Measurements from ENCODE around the gene C12orf75.
"Not testable (repeated sequence)": the region's sequence is repeated elsewhere in the genome, so short reads cannot be mapped to it uniquely, and the experiment has no call there.

The C12orf75 gene

GRCh38 chr12:105310476-105311085 is 19.9 kb upstream of the C12orf75 start:
- DNase-seq (ENCODE audit: low read depth in 2 of 2), result not testable (repeated sequence)

- DNase-seq (ENCODE audit: low read depth in 2 of 2), result not testable (repeated sequence)
Observed at GRCh38 chr12:105311936-105312335, 18.6 kb upstream of the C12orf75 start.

DNA sequence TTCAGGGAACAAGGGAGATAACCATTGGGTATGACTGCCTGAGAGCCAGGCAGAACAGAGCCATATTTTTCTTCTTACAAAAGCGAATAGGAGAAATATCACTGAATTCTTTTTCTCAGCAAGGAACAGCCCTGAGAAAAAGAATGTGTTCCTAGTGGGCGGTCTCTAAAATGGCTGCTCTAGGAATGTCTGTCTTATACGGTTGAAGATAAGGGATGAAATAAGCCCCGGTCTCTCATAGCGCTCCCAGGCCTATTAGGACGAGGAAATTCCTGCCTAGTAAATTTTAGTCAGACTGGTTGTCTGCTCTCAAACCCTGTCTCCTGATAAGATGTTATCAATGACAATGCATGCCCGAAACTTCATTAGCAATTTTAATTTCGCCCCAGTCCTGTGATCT is 16.7 kb upstream of the C12orf75 start:
- not testable (repeated sequence) for DNase-seq (ENCODE audit: low read depth in 2 of 2)

GRCh38 chr12:105315130-105315529 is 15.4 kb upstream of the C12orf75 start:
- no peak for DNase-seq (ENCODE audit: low read depth in 2 of 2)

DNA sequence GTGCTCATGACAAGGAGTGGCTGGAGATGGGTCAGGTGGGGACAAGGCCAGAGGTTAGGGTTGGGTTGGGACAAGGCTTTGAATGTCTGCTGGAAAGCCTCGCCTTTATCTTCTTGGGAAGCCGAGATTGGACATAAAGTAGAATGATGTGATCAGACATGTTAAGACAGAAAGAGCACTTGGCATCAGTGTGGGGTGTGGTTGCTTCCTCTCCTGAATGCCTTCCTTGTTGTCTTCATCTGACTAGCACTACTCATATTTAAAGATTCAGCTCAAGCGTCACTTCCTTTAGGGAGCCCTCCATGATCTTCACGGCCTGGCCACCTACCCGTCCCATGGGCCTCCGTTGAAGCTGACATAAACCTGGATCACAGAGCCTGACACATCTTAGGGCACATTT is 14.8 kb upstream of the C12orf75 start:
- no peak for DNase-seq (ENCODE audit: low read depth in 2 of 2)

- DNase-seq (ENCODE audit: low read depth in 2 of 2), result no peak
Observed at GRCh38 chr12:105316931-105317852, 13.3 kb upstream of the C12orf75 start.

DNA sequence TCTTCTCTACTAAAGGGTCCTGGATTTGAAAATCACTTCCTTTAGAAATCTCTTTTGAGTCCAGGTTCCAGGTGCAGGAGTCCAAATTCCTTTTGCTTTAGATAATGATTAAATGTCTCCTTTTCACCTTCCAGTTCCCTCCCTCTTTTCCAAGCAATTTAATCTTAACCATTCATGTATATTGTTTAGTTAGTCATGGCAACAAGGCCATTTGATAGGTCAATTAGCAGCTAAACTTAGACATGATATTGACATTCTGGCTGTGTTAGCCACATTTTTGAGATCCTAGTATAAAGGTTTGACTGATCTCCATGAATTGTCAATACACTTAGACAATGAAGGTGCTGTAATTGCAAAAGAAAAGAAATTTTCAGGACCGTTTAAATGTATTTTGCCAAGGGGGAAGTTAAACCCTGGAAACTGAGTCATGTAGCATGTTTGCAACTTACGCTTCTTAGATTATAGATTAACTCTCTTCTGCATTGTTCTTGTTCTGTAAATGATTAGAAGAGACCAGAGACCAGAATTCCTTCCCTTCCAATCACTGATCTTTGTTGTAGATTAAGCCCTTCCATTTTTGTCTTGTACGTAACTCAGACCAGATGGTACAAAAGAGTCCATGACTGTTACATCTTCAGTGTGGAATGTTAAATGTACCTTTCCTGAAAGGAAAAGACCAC is 12.4 kb upstream of the C12orf75 start:
- no peak for DNase-seq (ENCODE audit: low read depth in 2 of 2)

- no peak for DNase-seq (ENCODE audit: low read depth in 2 of 2)
Observed at GRCh38 chr12:105318651-105319483, 11.6 kb upstream of the C12orf75 start.

- DNase-seq (ENCODE audit: low read depth in 2 of 2), result no peak
Observed at GRCh38 chr12:105319691-105320209, 10.7 kb upstream of the C12orf75 start.

GRCh38 chr12:105321125-105321524 is 9.4 kb upstream of the C12orf75 start:
- no peak for DNase-seq (ENCODE audit: low read depth in 2 of 2)

DNA sequence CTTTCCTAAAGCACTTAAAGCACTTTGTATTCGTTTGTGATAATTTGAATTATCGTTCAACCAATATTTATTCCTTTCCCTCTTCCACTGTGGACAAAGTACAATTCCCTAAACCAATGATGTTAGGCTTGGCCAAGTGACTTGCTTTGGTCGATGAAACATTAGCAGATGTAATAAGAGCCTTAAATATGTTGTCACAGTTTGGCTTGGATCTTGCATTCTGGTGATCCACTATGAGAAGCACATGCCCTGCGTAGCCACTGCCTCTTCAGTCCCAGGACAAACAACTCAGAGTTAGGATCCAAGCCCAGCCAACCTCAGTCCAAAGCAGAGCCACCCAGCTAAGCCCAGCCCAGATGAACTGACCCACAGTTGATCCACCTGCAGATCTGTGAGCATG is 8.4 kb upstream of the C12orf75 start:
- no peak for DNase-seq (ENCODE audit: low read depth in 2 of 2)

DNA sequence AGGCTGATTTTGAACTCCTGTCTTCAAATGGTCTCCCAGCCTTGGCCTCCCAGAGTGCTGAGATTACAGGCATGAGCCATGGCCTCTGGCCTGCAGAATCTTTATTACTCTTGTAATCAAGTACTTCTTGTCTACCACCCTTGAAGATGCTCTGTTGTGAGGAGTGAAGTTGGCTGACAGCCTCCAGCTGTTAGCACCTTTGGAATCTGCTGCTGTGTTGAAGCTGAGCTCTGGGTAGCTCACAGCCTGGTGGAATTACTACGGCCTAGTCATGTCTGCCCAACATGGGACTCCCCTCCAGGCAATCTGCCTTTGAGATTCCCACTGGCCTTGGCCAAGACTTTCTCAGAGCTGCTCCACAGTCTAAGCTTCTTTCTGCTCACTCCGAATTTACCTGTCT is 5.8 kb upstream of the C12orf75 start:
- no peak for DNase-seq (ENCODE audit: low read depth in 2 of 2)

GRCh38 chr12:105325117-105325516 is 5.4 kb upstream of the C12orf75 start:
- no peak for DNase-seq (ENCODE audit: low read depth in 2 of 2)

GRCh38 chr12:105329926-105330282 is 587 bp upstream of the C12orf75 start:
- DNase-seq (ENCODE audit: low read depth in 2 of 2), result no peak

DNA sequence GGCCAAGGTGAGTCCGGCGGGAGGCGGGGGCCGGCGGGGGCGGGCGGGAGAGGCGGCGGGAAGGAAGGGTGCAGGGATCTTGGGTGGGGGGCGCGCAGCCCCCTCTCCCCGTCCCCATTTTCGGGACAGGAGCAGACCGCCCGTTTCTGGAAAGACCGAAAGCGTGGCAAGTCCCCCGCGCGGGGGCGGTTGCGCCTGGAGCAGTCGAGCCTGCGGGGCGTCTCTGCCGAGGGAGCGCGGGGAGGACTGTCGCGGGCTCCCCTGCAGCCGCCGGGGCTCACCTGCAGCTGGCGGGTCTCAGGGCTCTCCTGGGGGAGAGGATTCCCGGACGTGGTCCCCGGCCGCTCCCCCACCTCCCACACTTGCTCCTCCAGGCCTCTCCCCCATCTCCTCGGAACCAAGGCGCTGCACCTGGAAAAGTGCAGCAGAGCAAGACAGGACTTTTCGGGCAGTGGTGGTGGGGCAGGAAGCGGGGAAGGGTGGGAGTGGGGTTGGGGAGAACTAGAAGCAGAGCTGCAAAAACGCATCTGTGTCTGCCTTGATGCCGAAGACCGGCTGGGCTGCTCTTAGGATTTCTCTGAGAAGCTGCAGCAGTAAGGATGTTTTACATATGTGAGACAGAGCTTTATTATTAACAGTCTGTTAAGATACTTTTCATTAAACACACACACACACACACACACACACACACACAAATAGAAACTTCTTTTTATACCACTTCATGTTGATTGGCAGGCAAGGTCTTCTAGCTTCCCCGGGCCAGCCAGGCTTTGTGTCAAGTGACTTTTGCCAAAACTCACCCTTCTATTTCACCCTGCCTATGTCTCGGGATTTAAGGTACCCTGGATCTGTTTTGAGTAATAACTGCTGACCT is 677 bp downstream of the C12orf75 start:
- no peak for DNase-seq (ENCODE audit: low read depth in 2 of 2)

- no peak for DNase-seq (ENCODE audit: low read depth in 2 of 2)
Observed at GRCh38 chr12:105331805-105332251, 1.3 kb downstream of the C12orf75 start.

DNA sequence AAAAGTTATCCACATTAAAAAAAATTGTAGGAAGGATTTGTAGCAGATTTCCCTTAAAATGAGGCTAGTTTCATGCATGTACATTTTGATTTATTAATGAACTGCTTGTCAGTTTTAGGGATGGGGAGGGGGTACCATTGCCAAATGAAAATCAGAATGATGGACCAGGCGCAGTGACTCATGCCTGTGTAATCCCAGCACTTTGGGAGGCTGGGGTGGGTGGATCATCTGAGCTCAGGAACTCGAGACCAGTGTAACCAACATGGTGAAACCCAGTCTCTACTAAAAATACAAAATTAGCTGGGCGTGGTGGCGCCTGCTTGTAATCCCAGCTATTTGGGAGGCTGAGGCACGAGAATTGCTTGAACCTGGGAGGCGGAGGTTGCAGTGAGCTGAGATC is 1.8 kb downstream of the C12orf75 start:
- DNase-seq (ENCODE audit: low read depth in 2 of 2), result not testable (repeated sequence)

DNA sequence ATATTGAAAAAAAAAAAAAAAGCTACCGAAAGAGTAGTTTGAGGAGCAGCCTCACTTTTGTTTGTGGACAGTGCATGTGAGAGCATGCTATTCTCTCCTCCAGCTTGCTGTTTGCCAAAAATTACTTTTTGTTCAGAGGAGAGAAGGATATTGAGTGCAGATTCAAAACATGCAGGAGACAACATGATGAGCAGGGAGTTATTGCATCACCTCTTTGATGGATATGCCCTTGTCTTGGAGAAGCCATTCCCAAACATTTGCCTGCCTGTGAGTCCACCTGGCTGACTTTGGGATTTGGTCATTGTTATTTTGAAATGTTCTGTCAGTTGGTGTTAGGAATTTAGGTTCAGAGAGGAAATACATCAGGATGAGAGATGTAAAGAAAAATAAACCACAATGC is 2.4 kb downstream of the C12orf75 start:
- DNase-seq (ENCODE audit: low read depth in 2 of 2), result no peak

DNA sequence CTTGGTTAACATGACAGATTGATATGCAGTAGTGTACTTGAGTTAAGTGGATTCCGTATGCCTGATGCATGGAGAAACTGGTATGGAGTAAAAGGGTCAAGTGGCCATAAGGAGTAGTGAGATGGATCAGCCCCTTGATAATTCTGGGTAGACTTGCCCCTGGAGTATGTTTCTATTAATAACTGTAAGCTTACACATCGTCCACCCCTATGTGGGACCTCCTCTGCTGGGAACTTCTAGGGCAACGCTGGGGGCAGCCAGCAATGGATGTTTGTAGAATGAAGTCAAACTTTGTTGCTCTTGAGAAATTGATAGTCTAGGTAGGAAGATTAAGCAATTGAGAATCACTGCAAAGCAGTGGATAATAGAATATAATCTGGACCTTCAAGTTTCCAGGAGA is 3.5 kb downstream of the C12orf75 start:
- no peak for DNase-seq (ENCODE audit: low read depth in 2 of 2)

GRCh38 chr12:105334582-105334981 is 4.1 kb downstream of the C12orf75 start:
- no peak for DNase-seq (ENCODE audit: low read depth in 2 of 2)
